Activated CD8-positive, alpha-beta memory T cell treated with anti-CD3 and anti-CD28 coated beads for 48 hours (primary cell): ENCODE data around the gene CFAP157.

Source experiments
- DNase-seq, 3 experiments: peaks; one replicate each; pipeline ENCODE4 v3.0.0-alpha.2; 2020; ENCODE audit warnings: low read depth in 2 of 3, low spot score in 2 of 3

Gene CFAP157

DNA sequence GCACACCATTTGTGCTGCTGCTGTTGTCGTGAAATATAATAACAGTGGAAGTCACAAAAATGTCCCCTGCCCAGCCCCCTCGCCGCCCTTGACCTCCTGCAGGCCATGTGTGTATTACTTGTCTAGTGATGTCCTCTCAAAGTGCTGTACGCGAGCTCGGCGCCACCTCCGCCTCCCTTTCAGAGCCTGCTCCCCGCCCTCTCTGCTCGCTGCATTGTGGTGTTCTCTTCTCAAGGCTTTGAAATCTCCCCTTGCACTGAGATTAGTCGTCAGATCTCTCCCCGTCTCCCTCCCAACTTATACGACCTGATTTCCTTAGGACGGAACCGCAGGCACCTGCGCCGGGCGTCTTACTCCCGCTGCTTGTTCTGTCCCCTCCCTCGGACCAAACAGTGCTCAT is 14.7 kb upstream of the CFAP157 start:
- DNase-seq, result no peak

DNA sequence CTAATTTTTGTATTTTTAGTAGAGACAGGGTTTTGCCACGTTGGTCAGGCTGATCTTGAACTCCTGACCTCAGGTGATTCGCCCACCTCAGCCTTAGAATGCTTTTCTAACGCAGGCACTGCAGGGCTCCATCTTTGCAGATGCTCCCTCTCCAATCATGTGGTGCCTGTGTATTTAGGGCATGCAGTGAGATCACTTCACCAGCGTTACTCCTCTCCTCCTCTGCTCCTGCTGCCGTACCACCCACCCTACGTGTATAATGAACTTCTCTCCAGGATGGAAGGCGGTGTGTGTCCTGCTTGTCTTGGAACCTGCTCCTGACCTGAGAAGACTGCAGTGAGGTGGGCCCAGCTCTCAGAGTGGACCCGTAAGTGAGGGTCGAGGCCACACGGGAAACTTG is 13.6 kb upstream of the CFAP157 start:
- DNase-seq, result no peak

DNA sequence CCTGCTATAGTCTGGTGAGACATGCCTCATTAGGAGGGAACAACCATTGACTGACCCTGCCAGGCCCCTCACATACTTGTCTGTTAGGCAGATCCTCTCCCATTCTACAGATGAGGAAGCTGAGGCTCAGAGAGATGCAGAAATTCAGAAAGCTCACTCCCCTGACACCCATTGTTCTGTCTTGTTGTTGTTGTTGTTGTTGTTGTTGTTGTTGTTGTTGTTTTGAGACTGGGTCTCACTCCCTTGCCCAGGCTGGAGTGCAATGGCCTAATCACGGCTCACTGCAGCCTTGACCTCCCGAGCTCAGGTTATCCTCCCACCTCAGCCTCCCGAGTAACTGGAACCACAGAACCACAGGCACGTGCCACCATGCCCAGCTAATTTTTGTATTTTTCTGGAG is 13.1 kb upstream of the CFAP157 start:
- DNase-seq, result no peak

DNA sequence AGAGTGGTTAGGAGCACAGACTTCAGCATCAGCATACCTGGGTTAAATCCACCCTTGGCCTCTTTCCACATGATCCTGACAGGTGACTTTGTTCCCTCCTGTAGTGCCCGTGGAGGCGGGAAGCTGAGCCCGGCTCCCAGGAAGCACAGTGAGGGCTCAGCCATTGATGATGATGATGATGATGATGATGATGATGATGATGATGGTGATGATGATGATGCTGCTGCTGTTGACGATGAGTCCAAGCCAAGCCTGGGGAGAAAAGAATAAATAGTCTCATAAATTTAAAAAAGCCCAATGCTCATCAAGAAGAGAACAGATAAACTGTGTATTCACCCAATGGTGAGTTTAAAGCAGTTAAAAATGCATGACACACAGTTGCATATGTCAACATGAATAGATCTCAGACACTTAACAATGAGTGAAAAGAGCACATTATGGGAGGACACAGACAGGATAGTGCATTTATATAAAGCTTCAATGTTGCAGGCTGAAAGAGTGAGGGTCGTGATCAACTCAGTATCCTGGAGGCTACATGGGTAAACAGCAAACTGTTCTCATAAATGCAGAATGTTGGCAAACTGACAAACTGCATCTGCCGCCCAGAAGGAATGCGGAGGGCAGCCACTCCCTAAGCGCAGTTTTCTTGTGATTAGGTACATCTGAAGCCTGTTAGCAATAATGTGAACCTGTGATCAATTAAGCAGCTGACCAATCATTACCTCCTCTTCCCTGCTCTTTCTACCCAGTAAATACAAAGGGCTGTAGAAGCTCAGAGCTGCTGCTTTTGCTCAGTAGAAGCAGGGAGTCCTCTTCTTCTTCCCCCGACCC is 11.7 kb upstream of the CFAP157 start:
- DNase-seq, result no peak

DNA sequence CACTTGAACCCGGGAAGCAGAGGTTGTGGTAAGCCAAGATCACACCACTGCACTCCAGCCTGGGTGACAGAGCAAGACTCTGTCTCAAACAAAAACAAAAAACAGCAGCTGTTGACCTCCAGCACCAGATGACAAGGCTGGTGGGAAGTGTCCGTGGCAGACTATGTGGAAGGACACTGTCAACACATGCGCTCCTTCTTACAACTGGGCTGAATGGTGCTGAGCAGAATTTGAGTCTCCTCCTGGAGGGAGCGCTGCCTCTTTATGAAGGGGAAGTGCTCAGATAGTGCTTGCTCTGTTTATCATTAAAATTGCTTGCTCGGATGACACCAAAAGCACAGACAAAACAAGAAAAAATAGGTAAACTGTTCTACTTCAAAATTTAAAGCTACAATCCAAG is 9.2 kb upstream of the CFAP157 start:
- DNase-seq, result no peak

DNA sequence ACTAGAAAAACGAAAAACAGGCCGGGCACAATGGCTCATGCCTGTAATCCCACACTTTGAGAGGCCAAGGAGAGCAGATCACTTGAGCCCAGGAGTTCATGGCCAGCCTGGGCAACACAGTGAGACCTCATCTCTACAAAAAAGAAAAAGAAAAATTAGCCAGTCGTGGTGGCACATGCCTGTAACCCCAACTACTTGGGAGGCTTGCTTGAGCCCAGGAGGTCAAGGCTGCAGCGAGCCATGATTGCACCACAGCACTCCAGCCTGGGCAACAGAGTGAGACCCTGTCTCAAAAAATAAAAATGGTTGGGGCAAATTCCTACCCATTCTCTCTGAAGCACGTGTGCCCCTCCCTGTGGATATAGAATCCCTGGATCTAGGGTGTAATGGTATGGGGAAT is 8.4 kb upstream of the CFAP157 start:
- DNase-seq, result no peak

DNA sequence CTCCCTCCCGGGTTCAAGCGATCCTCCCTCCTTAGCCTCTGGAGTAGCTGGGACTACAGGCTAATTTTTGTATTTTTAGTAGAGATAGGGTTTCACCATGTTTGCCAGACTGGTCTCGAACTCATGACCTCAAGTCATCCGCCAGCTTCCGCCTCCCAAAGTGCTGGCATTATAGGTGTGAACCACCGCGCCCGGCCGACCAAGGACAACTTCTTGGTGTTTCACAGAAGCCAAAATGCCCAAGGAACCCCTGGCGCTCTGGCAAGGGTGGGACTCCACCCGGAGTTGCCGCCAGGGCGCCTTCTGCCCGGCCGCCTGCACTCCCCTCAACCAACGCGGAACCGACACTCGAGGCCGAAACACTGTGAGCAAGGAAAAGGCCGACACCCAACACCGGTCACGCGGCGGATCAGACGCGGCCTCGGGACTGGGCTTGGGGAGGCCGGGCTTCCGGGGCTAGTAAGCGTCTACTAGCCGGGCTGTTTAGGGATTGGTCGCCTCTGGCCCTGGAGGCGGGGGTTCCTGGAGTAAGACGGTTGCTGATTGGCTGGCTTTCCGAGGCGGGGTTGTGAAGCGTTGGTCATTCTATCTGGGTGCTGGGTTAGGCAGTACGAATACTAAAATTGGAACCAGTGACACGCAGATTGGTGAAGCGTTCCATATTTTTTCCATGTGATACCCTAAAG is 7.7 kb upstream of the CFAP157 start:
- DNase-seq, result peak; percentile 64 to 75 (median 69)

DNA sequence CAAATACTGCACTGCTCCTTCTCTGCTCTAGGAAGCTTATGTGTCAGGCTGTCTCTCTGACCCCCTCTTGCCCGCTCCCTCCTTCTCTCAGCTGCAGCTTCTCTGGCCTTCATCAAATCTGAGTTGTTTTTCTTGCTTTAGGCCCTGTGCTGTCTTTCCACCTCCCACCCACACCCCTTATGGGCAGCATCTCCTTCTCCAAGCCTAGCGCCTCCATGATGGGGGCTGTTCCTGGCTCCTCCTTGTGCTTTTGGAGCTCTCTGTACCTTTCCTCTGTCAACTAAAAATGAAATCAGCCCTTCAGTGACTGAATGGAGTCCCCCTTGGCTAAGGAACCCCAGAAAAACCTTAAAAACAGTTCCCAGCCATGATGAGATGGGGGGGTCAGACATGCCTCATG is 6.6 kb upstream of the CFAP157 start:
- no peak for DNase-seq

DNA sequence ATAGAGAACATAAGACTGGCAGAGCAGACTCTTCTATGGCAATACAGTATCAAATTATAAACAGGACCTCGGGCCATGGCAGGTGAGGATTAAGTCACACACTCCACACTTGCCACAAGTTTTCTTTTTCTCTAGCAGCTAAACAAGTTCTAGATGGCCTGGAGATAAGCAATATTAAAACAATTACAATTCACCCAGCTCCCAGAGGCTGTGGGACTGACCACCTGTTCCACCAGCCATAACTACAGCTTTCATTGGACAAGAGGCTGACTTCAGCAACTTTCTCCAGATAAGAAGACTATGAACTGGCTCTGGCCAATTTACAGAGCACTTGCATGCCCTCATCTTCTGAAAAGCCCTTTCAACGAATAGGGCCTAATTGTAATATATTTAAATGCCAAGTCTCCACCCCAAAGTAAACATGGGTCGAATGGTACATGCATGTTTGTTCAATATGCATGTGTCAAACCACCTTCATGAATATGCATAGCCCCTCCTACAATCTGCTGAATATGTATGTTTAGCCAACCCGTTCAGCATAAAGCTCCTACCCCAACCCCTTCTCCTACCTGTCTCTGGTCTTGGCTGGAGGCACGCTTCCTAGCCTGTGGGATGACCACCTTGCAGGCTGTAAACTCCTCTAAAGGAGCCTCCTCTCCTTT is 6.1 kb upstream of the CFAP157 start:
- no peak for DNase-seq

DNA sequence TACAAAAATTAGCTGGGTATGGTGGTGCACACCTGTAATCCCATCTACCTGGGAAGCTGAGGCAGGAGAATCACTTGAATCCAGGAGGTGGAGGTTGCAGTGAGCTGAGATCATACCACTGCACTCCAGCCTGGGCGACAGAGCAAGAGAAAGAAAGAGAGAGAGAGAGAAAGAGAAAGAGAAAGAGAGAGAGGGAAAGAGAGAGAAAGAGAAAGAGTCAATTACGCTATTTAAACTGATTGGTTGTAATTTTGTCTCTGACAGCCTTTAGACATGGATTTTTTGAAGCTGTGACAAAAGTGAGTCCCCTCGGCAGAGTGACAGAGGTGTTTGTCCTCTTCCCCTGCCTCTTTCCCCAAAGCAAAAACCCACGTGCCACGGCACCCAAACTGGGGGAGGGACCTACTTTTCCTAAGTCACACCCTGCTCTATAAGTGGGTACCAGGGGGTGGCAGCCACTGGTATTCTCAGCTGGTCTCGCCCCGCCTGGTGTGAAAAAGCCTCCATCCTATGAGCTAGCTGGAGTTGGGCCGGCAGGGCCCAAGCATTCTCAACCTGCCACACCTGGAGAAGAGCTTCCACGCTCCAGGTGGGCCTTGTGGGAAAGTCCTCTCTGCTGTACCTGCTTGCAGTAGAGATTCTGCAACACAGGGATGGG is 3.4 kb upstream of the CFAP157 start:
- DNase-seq, result no peak

DNA sequence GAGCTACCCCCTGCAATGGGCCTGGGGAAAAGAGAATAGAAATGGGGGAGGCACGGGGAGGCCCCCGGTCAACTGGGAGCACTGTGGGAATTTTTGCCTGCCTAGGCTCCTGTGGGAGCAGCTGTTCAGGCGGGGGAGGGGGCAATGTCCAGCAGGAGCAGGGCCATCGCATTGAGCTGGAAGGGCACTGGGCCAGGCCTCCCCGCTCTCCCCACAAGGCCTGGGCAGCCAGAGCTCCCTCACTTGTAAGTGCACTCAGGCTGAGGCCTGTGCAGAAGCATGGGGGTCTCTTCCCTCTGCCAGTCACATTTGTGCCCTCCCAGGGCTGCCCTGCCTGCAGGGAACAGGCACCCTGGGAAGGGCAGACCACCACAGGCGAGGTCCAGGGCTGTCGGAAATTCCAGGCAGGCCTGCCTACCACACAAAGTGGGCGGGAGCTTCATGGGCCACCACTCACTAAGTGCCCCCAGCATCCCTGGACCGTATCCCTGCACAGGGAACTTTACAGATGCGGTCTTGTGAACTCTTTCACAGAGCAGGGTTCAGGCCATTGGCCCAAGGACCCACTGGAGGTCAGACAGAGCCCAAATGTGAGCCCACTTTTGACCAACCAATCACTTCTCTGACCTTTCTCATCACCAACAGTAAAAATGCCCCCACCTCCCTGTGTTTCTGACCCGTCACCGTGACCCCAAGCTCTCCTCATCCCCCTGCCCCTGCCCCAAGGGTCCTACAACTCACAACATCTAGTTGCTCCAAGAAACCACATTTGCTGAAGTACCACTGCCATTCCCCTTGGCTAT is 1.0 kb upstream of the CFAP157 start:
- DNase-seq, result no peak

DNA sequence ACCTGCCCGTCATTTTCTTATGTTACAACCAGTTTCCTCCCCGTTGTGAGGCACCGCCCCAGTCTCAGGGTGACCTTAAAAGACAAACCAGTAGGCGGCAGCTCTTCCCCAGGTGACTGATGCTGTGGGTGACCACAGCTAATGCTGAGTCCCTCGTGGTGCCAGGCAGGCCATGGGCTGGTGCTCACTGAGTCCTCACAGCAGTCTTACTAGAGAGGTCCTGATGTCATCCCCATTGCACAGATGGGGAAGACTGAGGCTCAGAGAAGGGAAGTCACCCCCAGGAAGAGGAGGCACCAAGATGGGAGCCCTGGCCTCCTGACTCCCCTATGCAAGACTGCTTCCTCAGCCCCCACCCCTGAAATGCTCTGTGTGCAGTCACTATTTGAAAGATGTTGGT is 978 bp downstream of the CFAP157 start:
- no peak for DNase-seq

DNA sequence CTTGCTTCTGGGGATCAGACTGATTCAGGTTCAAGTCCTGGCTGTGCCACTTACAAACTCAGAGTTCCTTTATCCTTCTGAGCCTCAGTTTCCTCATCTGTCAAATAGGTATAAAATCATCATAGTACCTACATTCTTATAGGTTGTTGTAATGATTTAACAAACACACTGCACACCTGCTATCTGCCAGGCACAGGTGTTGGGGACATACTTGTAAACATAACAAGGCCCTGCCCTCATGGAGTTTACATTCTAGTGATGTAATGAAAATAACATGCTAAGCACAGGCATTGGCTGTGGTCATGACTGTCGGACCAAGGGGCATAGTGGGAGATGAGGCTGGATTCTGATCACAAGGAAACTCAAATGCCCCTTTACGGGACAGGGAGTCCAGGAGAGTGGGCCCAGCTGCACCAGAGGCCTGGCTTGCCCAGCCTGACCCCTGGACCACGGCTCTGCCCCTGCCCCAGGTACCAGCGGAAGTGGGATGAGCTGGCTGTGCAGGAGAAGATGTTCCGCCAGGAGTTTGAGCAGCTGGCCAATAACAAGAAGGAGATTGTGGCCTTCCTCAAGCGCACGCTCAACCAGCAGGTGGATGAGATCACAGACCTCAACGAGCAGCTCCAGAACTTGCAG is 2.3 kb downstream of the CFAP157 start:
- DNase-seq, result no peak

DNA sequence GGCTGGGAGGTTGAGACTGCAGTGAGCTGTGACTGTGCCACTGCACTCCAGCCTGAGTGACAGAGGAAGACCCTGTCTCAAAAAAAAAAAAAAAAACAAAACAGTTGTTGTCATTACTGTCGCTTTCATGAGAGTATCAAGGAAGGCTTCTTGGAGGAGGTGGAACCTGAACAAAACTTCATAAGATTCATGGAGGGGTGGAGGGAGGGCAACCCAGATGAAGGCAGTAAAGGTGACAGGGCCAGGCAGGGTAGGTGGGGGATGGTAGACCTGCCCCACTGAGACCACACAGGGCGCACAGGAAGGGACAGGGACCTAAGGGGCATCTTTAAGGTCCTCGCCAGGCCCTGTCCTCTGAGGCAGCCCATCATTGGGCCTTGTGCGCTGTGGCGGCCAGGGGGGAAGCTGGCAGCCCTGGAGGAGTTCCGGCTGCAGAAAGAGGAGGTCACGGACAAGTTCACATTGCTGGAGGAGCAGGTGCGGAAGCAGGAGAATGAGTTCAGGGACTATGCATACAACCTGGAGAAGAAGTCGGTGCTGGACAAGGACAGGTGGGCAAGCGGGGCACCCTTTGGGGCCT is 3.5 kb downstream of the CFAP157 start:
- no peak for DNase-seq

DNA sequence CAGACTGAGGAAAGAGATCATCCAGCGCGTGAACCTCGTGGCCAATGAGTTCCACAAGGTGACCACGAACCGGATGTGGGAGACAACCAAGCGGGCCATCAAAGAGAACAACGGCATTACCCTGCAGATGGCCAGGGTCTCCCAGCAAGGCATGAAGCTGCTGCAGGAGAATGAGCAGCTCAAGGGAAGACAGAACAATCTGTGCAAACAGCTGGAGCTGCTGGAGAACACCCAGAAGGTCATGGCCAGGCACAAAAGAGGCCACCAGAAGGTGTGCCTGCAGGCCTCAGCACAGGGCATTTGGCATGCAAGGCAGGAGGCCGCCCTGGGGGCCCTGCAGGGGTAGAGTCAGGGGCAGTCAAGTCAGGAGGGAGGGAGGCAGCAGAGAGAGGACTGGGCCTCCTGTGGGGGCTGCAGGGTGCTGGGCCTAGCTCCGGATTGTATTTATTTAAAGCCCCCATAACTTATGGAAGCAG is 4.5 kb downstream of the CFAP157 start:
- no peak for DNase-seq

DNA sequence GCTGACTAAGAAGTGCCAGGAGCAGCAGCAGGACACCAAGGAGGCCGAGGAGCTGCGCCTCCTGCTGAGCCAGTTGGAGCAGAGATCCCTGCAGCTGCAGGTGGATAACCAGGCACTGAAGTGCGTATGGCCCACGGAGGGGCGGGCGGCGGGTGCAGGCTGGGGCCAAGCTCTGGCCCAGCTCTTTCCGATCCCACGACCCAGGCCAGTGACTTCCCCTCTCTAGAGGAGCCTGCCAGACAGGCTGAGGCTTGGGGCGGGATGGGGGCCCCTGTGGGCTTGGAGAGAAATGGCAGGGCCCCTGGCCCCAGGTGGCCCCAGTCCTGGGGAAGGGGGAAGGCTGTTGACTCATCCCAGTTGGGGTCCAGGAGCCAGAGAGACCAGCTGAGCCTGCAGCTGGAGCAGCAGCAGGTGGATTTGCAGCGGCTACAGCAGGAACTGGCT is 5.1 kb downstream of the CFAP157 start:
- DNase-seq, result no peak

DNA sequence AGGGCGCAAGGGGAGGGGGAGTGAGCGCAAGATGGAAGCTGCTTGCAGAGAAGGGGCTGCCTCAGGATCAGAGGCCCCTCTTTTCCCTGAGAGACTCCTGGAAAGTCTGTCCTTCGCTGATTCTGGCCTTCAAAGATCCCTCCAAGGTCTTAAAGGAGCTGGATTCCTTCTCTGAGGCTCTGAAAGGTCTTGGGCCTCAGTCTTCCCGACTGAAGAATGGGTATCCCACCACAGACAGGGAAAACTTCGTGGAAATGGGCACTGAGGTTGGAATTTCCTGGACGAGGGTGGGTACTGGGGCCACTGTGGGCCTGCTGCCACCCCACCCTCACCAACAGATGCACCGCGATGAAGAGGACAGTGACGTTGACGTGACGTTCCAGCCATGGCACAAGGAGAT is 5.6 kb downstream of the CFAP157 start:
- DNase-seq, result no peak

DNA sequence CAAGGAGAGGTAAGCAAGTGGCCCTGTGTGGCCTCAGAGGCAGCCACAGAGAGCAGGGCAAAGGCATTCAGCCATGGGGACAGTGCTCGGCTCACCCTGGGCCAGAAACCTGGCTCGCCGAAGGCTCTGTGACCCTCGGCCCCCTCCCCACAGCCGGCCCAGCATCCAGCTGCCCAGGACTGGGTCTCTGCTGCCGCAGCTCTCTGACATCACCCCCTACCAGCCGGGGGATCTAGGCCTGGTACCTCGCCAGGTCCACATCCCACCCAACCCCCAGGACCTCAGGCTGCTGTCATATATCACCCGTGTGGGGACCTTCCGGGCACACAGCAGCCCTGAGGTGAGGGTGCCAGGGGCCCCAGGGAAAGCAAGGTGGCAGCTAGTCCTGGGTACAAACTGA is 6.1 kb downstream of the CFAP157 start:
- DNase-seq, result no peak

DNA sequence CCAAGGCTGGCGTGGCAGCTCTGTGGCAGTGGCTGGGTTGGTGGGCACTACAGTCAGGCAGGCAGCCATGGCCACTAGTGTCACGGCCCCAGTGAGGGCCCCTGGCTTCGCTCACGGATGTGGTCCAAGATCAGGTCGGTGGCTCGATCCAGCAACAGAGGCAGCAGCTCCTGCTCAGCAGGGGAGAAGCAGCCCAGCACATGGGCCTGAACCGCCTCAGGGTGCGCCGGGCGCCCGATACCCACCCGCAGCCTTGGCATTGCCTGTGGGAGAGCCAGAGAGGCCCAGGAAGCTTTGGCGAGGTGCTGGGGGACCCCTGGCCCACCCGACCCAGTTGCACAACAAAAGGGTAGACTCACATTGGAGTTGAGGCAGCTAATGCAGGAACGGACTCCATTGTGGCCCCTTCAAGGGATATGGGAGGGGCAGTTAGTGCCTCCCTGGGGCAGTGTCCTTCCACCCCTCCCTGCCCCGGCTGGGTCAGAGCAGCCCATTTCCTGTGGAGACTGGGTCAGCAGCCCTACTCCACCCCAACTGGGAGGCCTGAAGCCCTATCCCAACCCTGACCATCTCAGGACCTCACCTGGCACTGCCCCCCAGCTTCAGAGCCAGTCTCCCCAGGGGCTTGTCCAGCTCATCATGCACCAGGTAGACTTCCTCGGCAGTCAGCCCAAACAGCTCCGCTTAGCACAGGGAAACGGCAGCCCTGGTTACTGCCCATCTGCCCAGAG is 7.4 kb downstream of the CFAP157 start:
- DNase-seq, result no peak
